Stimulated activated naive B cell treated with anti-CD40 and anti-IgM and Interleukin-4, amounts not matched to agents 10 μg/mL and 1 μg/mL and 100 μg/mL, for 72 hours (primary cell): ENCODE results near the gene EXOC2.

Experiments used
- ATAC-seq, 2 donors: fragments of 150-1000 bp; cut with Tn5 transposase; replicated peaks; 2 replicates each; pipeline ENCODE4 v1.10.0; 2021; ENCODE audit warnings: moderate library complexity in 1 of 2
- DNase-seq: peaks from one replicate; pipeline ENCODE4 v3.0.0; 2021
- H3K27ac Mint-ChIP-seq: one replicate; pipeline ENCODE4 v1.8.0; 2022; ENCODE audit warnings: mild to moderate bottlenecking, mixed read lengths
- H3K27me3 Mint-ChIP-seq, 2 donors: one replicate each; pipeline ENCODE4 v1.8.0; 2022; ENCODE audit warnings: mixed read lengths in 2 of 2
- H3K36me3 Mint-ChIP-seq, 2 donors: one replicate each; pipeline ENCODE4 v1.8.0; 2022; ENCODE audit warnings: mixed read lengths in 2 of 2, mild to moderate bottlenecking in 1 of 2
- H3K4me1 Mint-ChIP-seq, 2 donors: one replicate each; pipeline ENCODE4 v1.8.0; 2022; ENCODE audit warnings: mixed read lengths in 2 of 2, mild to moderate bottlenecking in 1 of 2
- H3K4me3 Mint-ChIP-seq, 2 donors: one replicate each; pipeline ENCODE4 v1.8.0; 2022; ENCODE audit warnings: mild to moderate bottlenecking in 2 of 2, mixed read lengths in 2 of 2, moderate library complexity in 1 of 2
- H3K9me3 Mint-ChIP-seq, 2 donors: one replicate each; pipeline ENCODE4 v1.8.0; 2022; ENCODE audit warnings: mixed read lengths in 2 of 2, mild to moderate bottlenecking in 1 of 2

Gene EXOC2

DNA sequence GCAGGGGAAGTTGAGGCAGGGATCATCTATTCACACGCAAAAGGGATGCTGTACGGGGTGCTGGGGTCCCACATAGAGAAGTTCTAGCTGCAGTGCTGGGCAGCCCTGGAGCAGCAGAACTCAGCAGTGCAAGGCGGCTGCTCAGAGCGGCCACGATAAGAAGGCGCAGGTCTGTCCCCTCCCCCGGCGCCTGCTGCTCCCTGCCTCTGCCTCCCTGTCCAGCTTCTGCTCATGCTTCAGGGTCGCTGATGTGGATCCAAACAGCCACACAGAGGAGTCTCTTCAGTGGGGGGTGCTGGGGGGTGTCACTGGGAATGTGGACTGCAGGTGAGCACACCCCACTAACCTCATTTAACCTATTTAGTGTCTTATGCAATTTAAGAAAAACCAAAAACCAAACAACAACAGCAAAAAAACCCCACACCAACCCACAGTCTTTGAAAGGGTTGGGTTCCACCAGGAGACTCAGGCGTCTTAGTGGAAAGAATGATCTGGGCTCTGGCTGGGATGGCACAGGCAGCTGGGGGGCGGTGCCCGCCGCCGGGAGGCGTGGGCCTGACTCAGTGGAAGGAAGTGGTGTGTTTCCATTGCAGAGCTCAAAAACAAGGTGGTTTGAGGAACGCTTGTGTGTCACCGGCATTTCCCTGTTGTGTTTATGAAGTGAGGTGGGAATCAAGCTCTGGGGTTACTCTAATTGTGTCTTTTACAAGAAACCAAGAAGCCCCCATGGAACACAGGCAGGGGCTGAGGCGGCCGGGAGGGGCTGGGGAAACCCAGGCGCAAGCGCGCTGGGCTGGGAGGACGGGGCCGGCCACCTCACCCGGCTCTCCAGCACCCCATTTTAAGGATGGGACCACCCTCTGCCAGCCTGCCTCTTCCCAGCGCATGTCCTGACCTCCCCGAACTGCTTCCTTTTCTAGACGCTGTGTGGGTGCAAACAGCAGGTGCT lies 246.2 kb downstream of the EXOC2 start:
- Mint-ChIP-seq H3K9me3 (peaks cover 0 to 1% of the 10 kb centered on the region in 2 donors), H3K4me3 (no peak overlapping the region), H3K4me1 (peaks cover 23 to 29% of the 10 kb centered on the region in 2 donors), H3K27me3 (no peaks in the 10 kb centered on the region), H3K27ac (peak overlapping the region; percentile 57), H3K36me3 (peaks cover 0 to 8% of the 10 kb centered on the region in 2 donors)
- peak; percentile 66 for DNase-seq
- peak; percentile 85 to 93 for ATAC-seq

- peaks cover 23 to 29% of the 10 kb centered on the region in 2 donors for H3K4me1 Mint-ChIP-seq
- H3K27me3 Mint-ChIP-seq: no peaks in the 10 kb centered on the region
- H3K9me3 Mint-ChIP-seq: no peaks in the 10 kb centered on the region
- H3K36me3 Mint-ChIP-seq: peaks cover 0 to 8% of the 10 kb centered on the region in 2 donors
- H3K4me3 Mint-ChIP-seq: no peak overlapping the region
- DNase-seq (no peak), ATAC-seq (no peak)
- H3K27ac Mint-ChIP-seq: peak overlapping the region; percentile 79
Measured at GRCh38 chr6:445571-446417, 247.1 kb downstream of the EXOC2 start.

DNA sequence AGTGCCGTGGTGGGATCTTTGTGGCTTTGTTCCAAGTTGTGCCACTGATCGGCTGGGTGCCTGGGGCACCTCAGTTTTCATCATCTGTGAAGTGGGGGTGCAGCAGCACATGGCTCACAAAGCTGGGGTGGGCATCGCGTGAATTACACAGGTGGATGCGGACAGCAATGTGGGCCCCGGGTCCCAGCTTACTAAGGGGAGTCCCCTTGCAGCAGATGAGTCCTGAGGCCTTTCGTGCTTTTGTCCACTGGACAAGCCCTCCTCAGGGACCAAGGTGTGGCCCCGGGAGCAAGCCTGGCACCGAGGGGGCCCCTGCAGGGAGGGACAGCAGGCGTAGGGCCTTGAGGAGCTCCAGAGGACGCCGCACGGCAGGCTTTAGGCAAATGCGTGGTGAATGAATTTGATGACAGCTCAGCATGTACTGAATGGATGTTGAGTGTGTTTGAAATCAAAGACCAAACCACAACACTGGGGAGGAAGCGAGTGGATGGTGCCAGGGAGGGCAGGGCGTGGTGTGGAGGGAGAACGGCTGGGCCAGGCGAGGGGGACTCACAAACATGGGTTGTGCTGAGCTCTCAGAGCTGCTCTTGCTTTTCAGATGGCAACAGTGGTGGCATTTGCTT lies 248.2 kb downstream of the EXOC2 start:
- H3K4me1 Mint-ChIP-seq: peaks cover 23 to 29% of the 10 kb centered on the region in 2 donors
- H3K27me3 Mint-ChIP-seq: no peaks in the 10 kb centered on the region
- H3K27ac Mint-ChIP-seq: peak overlapping the region; percentile 79
- DNase-seq (no peak), ATAC-seq (peak in 1 of 2 donors; percentile 35)
- no peak overlapping the region for H3K4me3 Mint-ChIP-seq
- H3K9me3 Mint-ChIP-seq: no peaks in the 10 kb centered on the region
- H3K36me3 Mint-ChIP-seq: peaks cover 0 to 8% of the 10 kb centered on the region in 2 donors

- ATAC-seq (no peak), DNase-seq (no peak)
- Mint-ChIP-seq H3K27me3 (no peaks in the 10 kb centered on the region), H3K9me3 (no peaks in the 10 kb centered on the region), H3K4me3 (no peak overlapping the region), H3K4me1 (peaks cover 22 to 29% of the 10 kb centered on the region in 2 donors), H3K36me3 (peaks cover 0 to 2% of the 10 kb centered on the region in 2 donors), H3K27ac (no peak overlapping the region)
Measured at GRCh38 chr6:443621-444159, 249.2 kb downstream of the EXOC2 start.

- no peaks in the 10 kb centered on the region for H3K27me3 Mint-ChIP-seq
- H3K4me3 Mint-ChIP-seq: no peak overlapping the region
- DNase-seq (no peak), ATAC-seq (no peak)
- peaks cover 15 to 18% of the 10 kb centered on the region in 2 donors for H3K4me1 Mint-ChIP-seq
- no peak overlapping the region for H3K27ac Mint-ChIP-seq
- H3K9me3 Mint-ChIP-seq: no peaks in the 10 kb centered on the region
- peaks cover 0 to 3% of the 10 kb centered on the region in 2 donors for H3K36me3 Mint-ChIP-seq
Measured at GRCh38 chr6:441126-441920, 251.6 kb downstream of the EXOC2 start.

- Mint-ChIP-seq H3K4me3 (no peak overlapping the region), H3K4me1 (peaks cover 8 to 9% of the 10 kb centered on the region in 2 donors), H3K36me3 (peaks cover 0 to 3% of the 10 kb centered on the region in 2 donors), H3K9me3 (no peaks in the 10 kb centered on the region), H3K27ac (peak overlapping the region; percentile 59), H3K27me3 (no peaks in the 10 kb centered on the region)
- DNase-seq (no peak), ATAC-seq (peak; percentile 12)
Measured at GRCh38 chr6:439641-440167, 253.2 kb downstream of the EXOC2 start.

DNA sequence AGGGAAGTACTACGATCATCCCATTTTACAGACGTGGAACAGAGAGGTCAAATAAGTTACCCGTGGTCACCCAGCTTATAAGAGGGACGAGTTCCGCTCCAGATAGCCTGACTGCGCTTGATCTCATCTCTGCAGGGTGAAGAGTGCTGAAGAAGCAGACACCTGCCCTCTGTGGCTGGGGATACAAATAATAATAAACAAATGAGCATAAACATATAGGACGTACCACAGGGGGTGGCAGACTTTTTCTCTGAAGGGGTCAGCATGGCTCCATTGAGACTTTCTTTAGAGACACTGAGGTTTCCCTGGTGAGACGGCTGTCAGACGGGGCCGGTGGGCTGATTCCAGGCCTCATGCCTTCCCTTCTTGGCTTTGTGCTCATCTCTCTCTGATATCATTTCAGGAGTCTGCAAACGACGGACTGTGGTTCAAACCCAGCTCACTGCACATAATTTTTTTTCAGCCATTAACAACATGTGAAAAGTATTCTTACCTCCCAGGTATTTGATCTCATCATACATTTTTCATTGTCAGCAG lies 254.2 kb downstream of the EXOC2 start:
- ATAC-seq (no peak), DNase-seq (no peak)
- Mint-ChIP-seq H3K27me3 (no peaks in the 10 kb centered on the region), H3K36me3 (peaks cover 0 to 3% of the 10 kb centered on the region in 2 donors), H3K4me3 (no peak overlapping the region), H3K27ac (no peak overlapping the region), H3K9me3 (peaks cover 0 to 2% of the 10 kb centered on the region in 2 donors), H3K4me1 (peaks cover 9 to 15% of the 10 kb centered on the region in 2 donors)

GRCh38 chr6:437037-437392 lies 255.9 kb downstream of the EXOC2 start:
- DNase-seq (no peak), ATAC-seq (no peak)
- Mint-ChIP-seq H3K36me3 (peaks cover 0 to 3% of the 10 kb centered on the region in 2 donors), H3K27ac (no peak overlapping the region), H3K4me3 (no peak overlapping the region), H3K4me1 (peaks cover 13 to 16% of the 10 kb centered on the region in 2 donors), H3K27me3 (no peaks in the 10 kb centered on the region), H3K9me3 (peaks cover 0 to 2% of the 10 kb centered on the region in 2 donors)

DNA sequence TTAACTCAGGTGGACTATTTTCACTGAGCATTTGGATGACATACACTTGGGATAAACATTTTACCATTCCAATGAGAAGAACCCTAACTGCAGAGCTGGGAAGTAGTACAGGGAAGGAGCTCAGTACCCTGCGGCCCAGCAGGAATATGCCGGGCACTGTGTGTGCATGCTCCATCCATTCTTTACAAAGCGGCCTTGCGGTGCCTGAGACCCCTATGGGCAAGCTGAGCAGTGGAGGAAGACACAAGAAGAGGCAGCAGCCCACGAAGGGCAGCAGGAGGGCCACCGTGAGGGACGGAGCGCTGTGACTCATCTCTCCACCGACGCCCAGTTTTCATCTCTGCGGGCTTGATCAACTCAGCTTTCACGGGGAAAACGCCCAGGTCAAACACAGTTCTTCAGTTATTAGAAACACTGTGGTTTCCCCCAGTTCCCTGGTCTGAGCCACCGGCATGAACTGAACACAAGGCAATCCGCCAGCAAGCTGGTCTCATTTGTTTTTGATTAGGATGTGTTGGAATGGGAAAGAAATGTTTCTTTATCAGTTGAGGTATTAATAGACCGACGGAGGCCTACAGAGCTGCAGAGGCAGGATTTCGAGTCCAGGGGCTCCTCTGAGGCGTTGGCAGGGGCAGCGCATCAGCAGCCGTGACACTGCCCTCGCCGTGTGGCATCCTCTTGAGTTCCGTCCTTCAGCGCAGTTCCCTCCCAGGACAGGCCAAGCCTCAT lies 256.5 kb downstream of the EXOC2 start:
- peaks cover 18 to 21% of the 10 kb centered on the region in 2 donors for H3K4me1 Mint-ChIP-seq
- ATAC-seq: no peak
- H3K36me3 Mint-ChIP-seq: peaks cover 0 to 3% of the 10 kb centered on the region in 2 donors
- no peaks in the 10 kb centered on the region for H3K27me3 Mint-ChIP-seq
- DNase-seq: no peak
- H3K4me3 Mint-ChIP-seq: no peak overlapping the region
- H3K27ac Mint-ChIP-seq: no peak overlapping the region
- H3K9me3 Mint-ChIP-seq: peaks cover 0 to 2% of the 10 kb centered on the region in 2 donors

DNA sequence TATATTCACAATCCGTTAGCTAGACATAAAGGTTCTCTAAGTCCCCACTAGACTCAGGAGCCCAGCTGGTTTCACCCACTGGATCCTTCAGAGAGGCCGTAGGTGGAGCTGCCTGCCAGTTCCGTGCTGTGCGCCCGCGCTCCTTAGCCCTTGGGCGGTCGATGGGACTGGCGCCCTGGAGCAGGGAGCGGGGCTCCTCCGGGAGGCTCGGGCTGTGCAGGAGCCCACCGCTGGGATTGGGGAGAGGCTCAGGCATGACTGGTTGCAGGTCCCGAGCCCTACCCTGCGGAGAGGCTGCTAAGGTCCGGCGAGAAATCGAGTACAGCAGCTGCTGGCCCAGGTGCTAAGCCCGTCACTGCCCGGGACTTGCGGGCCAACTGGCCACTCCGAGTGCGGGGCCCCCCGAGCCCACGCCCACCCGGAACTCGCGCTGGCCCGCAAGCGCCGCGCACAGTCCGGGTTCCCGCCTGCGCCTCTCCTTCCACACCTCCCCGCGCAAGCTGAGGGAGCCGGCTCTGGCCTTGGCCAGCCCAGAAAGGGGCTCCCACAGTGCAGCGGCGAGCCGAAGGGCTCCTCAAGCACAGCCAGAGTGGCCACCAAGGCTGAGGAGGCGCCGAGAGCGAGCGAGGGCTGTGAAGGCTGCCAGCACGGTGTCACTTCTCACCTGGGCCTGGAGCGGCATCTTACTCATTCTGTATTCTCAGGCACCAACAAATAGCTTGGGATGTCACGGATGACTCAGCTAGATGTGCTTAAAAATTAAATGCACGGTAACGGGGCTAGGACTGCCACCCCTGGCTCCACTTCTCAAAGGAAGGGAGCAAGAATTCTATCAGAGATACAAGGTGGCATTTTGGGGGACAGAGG lies 257.3 kb downstream of the EXOC2 start:
- Mint-ChIP-seq H3K36me3 (peaks cover 0 to 3% of the 10 kb centered on the region in 2 donors), H3K27me3 (no peaks in the 10 kb centered on the region), H3K4me3 (peak overlapping the region in 1 of 2 donors; percentile 69), H3K4me1 (peaks cover 21 to 24% of the 10 kb centered on the region in 2 donors), H3K27ac (no peak overlapping the region), H3K9me3 (peaks cover 0 to 2% of the 10 kb centered on the region in 2 donors)
- ATAC-seq (no peak), DNase-seq (no peak)
